Fibroblast of lung (primary cell): ENCODE results near the gene HDLBP. TPM values are rescaled to one million over a fixed set of nuclear protein-coding genes. Genes with fewer than 3 reads are reported as not detected.

ENCODE experiments used
- DNase-seq, 2 donors: peaks; one replicate each; pipeline versions ENCODE4 v3.0.0 to v3.0.0-alpha.2; 2010; ENCODE audit warnings: low read depth in 2 of 2
- H2AFZ ChIP-seq: 2 replicates; pipeline ENCODE4 v1.5.1; 2012; ENCODE audit warnings: low read length, control low read depth, inconsistent platforms
- H3K27ac ChIP-seq: 2 replicates; pipeline ENCODE4 v1.5.1; 2011; ENCODE audit warnings: low read length, control low read depth; ENCODE audit not compliant: insufficient read depth
- H3K27me3 ChIP-seq: 2 replicates; pipeline ENCODE4 v1.5.1; 2011; ENCODE audit warnings: mild to moderate bottlenecking, low read length; ENCODE audit not compliant: control insufficient read depth, insufficient read depth
- H3K36me3 ChIP-seq: 2 replicates; pipeline ENCODE4 v1.5.1; 2011; ENCODE audit warnings: low read length; ENCODE audit not compliant: control insufficient read depth, insufficient read depth
- H3K4me1 ChIP-seq: 2 replicates; pipeline ENCODE4 v1.5.1; 2011; ENCODE audit warnings: low read length; ENCODE audit not compliant: control insufficient read depth, insufficient read depth; ENCODE audit errors: extremely low read depth
- H3K4me2 ChIP-seq: 2 replicates; pipeline ENCODE4 v1.5.1; 2011; ENCODE audit warnings: low read length, control low read depth; ENCODE audit not compliant: insufficient read depth; ENCODE audit errors: extremely low read depth
- H3K4me3 ChIP-seq, 4 experiments: fragments of 200-600 bp in 1 of 4; sonication (generic) in 1 of 4; replicated peaks in 1 of 4; 2 replicates each; pipeline ENCODE4 v1.5.1; 2011 to 2016; ENCODE audit warnings: low read length in 4 of 4, low read depth in 3 of 4, mild to moderate bottlenecking in 3 of 4, control low read depth in 2 of 4, inconsistent platforms in 1 of 4, mixed read lengths in 1 of 4; ENCODE audit not compliant: insufficient read depth in 1 of 4; ENCODE audit errors: control extremely low read depth in 1 of 4
- H3K79me2 ChIP-seq: 2 replicates; pipeline ENCODE4 v1.5.1; 2012; ENCODE audit warnings: mild to moderate bottlenecking, low read length, inconsistent platforms; ENCODE audit not compliant: control insufficient read depth, insufficient read depth
- H3K9ac ChIP-seq: 2 replicates; pipeline ENCODE4 v1.5.1; 2011; ENCODE audit warnings: mild to moderate bottlenecking, low read length, control low read depth; ENCODE audit not compliant: insufficient read depth
- H3K9me3 ChIP-seq: 2 replicates; pipeline ENCODE4 v1.5.1; 2012; ENCODE audit warnings: low read depth, low read length; ENCODE audit not compliant: control insufficient read depth, insufficient read depth
- H4K20me1 ChIP-seq: 2 replicates; pipeline ENCODE4 v1.5.1; 2011; ENCODE audit warnings: low read length; ENCODE audit not compliant: control insufficient read depth, insufficient read depth; ENCODE audit errors: extremely low read depth
- EZH2 ChIP-seq: IDR thresholded peaks from 2 replicates; pipeline ENCODE4 v1.5.1; 2012; ENCODE audit warnings: low read length, control low read depth, mild to moderate bottlenecking; ENCODE audit errors: missing control alignments
- polyA plus RNA-seq, 2 donors: library from polyadenylated mRNA; depleted of rRNA in 1 of 2; stranded (reverse) in 1 of 2; unstranded in 1 of 2; fragments of >200 nt; gene quantifications; 2 replicates each; pipeline ENCODE4 v1.2.1, GENCODE V29; 2011 to 2012; ENCODE audit warnings: missing spikeins in 1 of 2
- total RNA-seq: library from RNA; depleted of rRNA; stranded (reverse); fragments of >200 nt; gene quantifications from 2 replicates; pipeline ENCODE4 v1.2.1, GENCODE V29; 2014
- TF ChIP-seq, protein P1 (sequence below), 2 donors: IDR thresholded peaks in 1 of 2; conservative IDR thresholded peaks in 1 of 2; 1 replicate in 1 of 2; 2 replicates in 1 of 2; pipeline ENCODE4 v1.5.1; 2011 to 2012; ENCODE audit warnings: low read length in 2 of 2, control low read depth in 1 of 2, inconsistent platforms in 1 of 2, low read depth in 1 of 2, mild to moderate bottlenecking in 1 of 2

HDLBP gene
- total and polyA plus RNA-seq, 2 donors (not counting 1 experiment from before 2014, with no cell fraction given) = 626 to 1,354 TPM

DNA sequence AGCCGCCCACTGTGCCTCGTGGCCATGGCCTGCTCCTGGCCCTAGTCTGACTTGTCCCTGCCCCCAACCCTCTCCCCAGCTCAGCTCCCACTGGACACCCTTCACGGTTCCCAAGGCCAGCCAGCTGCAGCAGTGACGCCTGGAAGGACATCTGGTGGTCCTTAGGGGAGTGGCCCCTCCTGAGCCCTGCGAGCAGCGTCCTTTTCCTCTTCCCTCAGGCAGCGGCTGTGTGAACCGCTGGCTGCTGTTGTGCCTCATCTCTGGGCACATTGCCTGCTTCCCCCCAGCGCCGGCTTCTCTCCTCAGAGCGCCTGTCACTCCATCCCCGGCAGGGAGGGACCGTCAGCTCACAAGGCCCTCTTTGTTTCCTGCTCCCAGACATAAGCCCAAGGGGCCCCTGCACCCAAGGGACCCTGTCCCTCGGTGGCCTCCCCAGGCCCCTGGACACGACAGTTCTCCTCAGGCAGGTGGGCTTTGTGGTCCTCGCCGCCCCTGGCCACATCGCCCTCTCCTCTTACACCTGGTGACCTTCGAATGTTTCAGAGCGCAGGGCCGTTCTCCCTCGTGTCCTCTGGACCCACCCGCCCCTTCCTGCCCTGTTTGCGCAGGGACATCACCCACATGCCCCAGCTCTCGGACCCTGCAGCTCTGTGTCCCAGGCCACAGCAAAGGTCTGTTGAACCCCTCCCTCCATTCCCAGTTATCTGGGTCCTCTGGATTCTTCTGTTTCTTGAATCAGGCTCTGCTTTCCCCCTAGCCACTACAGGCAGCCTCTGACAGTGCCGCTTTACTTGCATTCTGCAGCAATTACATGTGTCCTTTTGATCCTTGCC is 91.2 kb downstream of the HDLBP start:
- H2AFZ ChIP-seq = no peak overlapping the region
- no peaks in the 10 kb centered on the region for H3K9me3 ChIP-seq
- H4K20me1 ChIP-seq = peaks cover 2% of the 10 kb centered on the region
- no peaks in the 10 kb centered on the region for H3K27me3 ChIP-seq
- TF ChIP-seq, protein P1, sequence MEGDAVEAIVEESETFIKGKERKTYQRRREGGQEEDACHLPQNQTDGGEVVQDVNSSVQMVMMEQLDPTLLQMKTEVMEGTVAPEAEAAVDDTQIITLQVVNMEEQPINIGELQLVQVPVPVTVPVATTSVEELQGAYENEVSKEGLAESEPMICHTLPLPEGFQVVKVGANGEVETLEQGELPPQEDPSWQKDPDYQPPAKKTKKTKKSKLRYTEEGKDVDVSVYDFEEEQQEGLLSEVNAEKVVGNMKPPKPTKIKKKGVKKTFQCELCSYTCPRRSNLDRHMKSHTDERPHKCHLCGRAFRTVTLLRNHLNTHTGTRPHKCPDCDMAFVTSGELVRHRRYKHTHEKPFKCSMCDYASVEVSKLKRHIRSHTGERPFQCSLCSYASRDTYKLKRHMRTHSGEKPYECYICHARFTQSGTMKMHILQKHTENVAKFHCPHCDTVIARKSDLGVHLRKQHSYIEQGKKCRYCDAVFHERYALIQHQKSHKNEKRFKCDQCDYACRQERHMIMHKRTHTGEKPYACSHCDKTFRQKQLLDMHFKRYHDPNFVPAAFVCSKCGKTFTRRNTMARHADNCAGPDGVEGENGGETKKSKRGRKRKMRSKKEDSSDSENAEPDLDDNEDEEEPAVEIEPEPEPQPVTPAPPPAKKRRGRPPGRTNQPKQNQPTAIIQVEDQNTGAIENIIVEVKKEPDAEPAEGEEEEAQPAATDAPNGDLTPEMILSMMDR (conservative IDR thresholded peaks at IDR 0.05 in 1 of 2, IDR thresholded peaks at IDR 0.05 in 1 of 2; ENCODE audit: low read depth in 1 of 2, low read length in 2 of 2) = no peak
- no peak for TF ChIP-seq EZH2
- DNase-seq = peak; percentile 55 to 57
- no peak overlapping the region for H3K4me2 ChIP-seq
- peak overlapping the region; percentile 41 for H3K27ac ChIP-seq
- H3K79me2 ChIP-seq = no peaks in the 10 kb centered on the region
- H3K36me3 ChIP-seq = peaks cover 26% of the 10 kb centered on the region
- no peak overlapping the region for H3K4me3 ChIP-seq
- H3K9ac ChIP-seq = no peak overlapping the region
- H3K4me1 ChIP-seq = peaks cover 12% of the 10 kb centered on the region

DNA sequence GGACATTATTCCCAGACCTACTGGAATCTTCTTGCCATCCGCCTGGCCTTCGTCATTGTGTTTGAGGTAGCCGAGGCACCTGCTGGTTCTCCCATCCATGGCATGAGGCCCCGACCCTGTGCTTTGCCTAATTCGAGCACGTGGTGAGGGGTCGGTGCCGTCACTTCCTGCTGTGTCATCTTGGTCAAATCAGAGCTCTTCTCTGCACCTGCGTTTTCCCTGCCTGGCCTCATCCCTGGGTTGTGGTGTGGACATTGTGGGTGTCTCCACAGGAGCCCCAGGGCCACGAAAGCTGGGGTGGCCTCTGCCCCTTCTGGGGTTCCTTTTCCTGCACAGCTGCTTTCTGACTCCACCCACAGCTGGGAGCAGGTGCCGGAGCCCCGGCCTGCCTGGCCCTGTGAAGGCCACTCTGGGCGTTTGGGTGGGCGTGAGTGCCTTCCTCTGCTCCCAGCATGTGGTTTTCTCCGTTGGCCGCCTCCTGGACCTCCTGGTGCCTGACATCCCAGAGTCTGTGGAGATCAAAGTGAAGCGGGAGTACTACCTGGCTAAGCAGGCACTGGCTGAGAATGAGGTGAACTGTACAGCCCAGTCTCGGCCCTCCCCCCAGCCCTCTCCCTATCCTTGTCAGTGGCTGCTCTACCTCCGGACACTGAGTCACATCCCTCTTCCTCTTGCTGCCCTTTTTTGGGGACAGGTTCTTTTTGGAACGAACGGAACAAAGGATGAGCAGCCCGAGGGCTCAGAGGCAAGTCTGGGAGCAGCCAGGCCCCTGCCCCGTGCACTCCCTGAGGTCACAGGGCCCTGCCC is 92.1 kb downstream of the HDLBP start:
- Histone ChIP-seq H3K79me2 (no peaks in the 10 kb centered on the region), H3K4me3 (no peak overlapping the region), H3K27me3 (no peaks in the 10 kb centered on the region), H3K36me3 (peaks cover 18% of the 10 kb centered on the region), H3K9me3 (no peaks in the 10 kb centered on the region), H3K4me2 (no peak overlapping the region), H3K9ac (no peak overlapping the region), H4K20me1 (peaks cover 2% of the 10 kb centered on the region), H3K27ac (peak overlapping the region; percentile 18), H2AFZ (no peak overlapping the region), H3K4me1 (peaks cover 12% of the 10 kb centered on the region)
- peak in 1 of 2 donors; percentile 32 for DNase-seq
- no peak for TF ChIP-seq EZH2
- TF ChIP-seq, protein P1 (conservative IDR thresholded peaks at IDR 0.05 in 1 of 2, IDR thresholded peaks at IDR 0.05 in 1 of 2; ENCODE audit: low read depth in 1 of 2, low read length in 2 of 2) = no peak

DNA sequence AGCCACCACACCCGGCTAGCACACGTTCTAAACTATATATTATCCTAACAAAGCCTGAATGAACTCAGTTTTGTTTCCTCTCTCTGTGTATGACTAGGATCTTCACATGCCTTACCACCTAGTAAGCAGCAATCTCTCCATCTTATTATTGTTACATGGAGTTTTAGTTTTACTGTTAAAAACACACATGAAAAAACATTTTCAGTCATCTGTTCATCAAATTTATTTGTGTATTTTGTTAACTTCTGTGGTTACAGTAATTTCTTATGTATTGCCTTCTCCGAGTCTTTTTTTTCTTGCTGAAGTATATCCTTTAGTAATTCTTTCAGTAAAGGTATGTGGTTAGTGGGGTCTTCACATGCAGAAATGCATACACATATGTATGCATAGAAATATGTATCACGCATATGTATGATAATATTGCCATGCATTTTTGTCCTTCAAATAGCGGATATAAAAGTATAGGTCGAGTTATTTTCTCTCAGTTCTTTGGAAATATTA is 95.6 kb downstream of the HDLBP start:
- TF ChIP-seq, protein P1 (conservative IDR thresholded peaks at IDR 0.05 in 1 of 2, IDR thresholded peaks at IDR 0.05 in 1 of 2; ENCODE audit: low read depth in 1 of 2, low read length in 2 of 2) = no peak
- no peak for TF ChIP-seq EZH2
- peaks cover 3% of the 10 kb centered on the region for H3K27me3 ChIP-seq
- no peak for DNase-seq
- H3K4me1 ChIP-seq = peaks cover 12% of the 10 kb centered on the region
- H3K4me2 ChIP-seq = no peak overlapping the region
- H3K4me3 ChIP-seq = no peak overlapping the region
- H4K20me1 ChIP-seq = peaks cover 2% of the 10 kb centered on the region
- no peaks in the 10 kb centered on the region for H3K9me3 ChIP-seq
- H3K79me2 ChIP-seq = no peaks in the 10 kb centered on the region
- no peaks in the 10 kb centered on the region for H3K36me3 ChIP-seq
- H3K9ac ChIP-seq = no peak overlapping the region
- no peak overlapping the region for H3K27ac ChIP-seq
- no peak overlapping the region for H2AFZ ChIP-seq
